Measurements from ENCODE around the gene FASN. TPM values are rescaled to one million over a fixed set of nuclear protein-coding genes. Genes with fewer than 3 reads are reported as not detected.
"Not testable (repeated sequence)": the region's sequence is repeated elsewhere in the genome, so short reads cannot be mapped to it uniquely, and the experiment has no call there.

Gene FASN
- total RNA-seq, 1 experiment from 2014 or later = 372 TPM

DNA sequence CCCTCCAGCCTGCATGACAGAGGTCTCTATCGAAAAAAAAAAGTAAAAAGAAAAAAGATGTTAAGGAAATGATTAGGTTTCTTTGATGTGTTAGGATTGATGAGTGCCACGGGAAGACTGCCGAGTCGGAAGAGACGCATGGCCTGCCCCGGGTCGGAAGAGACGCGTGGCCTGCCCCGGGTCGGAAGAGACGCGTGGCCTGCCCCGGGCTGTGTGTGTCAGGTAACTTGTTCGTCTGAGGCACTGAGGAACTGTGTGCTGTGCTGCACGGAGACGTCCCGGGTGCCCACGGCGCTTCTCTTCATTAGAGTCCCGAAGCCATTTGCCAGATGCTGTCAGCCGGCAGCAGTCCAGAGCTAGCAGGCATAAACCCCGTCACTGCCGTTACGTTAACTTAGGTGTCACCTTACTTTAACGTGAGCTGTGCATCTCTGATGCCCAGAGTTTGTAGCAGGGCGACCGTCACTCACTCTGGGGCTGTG, 40.5 kb upstream of the FASN start:
- Mint-ChIP-seq H3K4me3 (ENCODE audit: low read depth, unreplicated experiment) (no peak overlapping the region), H3K4me1 (ENCODE audit: low read depth, unreplicated experiment) (no peaks in the 10 kb centered on the region), H3K27me3 (ENCODE audit: unreplicated experiment) (no peaks in the 10 kb centered on the region), H3K27ac (ENCODE audit: unreplicated experiment) (no peak overlapping the region), H3K36me3 (ENCODE audit: insufficient read depth, unreplicated experiment) (no peaks in the 10 kb centered on the region), H3K9me3 (ENCODE audit: low read depth, unreplicated experiment) (no peaks in the 10 kb centered on the region)
- CTCF ChIA-PET = no interaction called here
- intact Hi-C loops (cut with micrococcal nuclease; ENCODE audit: unreplicated experiment) = no loop called here
- no peak for DNase-seq
- TF ChIP-seq, protein P1, sequence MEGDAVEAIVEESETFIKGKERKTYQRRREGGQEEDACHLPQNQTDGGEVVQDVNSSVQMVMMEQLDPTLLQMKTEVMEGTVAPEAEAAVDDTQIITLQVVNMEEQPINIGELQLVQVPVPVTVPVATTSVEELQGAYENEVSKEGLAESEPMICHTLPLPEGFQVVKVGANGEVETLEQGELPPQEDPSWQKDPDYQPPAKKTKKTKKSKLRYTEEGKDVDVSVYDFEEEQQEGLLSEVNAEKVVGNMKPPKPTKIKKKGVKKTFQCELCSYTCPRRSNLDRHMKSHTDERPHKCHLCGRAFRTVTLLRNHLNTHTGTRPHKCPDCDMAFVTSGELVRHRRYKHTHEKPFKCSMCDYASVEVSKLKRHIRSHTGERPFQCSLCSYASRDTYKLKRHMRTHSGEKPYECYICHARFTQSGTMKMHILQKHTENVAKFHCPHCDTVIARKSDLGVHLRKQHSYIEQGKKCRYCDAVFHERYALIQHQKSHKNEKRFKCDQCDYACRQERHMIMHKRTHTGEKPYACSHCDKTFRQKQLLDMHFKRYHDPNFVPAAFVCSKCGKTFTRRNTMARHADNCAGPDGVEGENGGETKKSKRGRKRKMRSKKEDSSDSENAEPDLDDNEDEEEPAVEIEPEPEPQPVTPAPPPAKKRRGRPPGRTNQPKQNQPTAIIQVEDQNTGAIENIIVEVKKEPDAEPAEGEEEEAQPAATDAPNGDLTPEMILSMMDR (IDR thresholded peaks at IDR 0.05; ENCODE audit: unreplicated experiment) = no peak
- BruUV-seq (replicated peaks) = no TSS peak

DNA sequence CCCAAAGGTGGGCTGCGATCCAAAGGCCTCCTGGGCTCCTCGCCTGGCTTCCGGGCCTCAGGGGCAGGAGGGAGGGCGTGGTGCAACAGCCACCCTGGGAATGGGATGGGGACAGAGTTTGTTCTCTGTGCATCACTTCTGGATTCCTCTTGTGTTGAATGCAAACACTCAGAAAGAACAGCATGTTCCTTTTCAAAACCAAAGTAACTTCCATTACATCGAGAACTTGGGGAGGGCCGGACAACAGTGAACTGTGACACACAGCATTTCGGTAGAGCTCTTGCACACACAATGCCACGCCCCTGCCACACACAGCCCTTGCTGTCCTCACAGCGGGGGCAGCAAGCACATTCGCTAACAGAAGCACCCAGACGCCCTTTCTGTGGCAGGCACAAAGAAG, 36.1 kb upstream of the FASN start:
- TF ChIP-seq, protein P1 (IDR thresholded peaks at IDR 0.05; ENCODE audit: unreplicated experiment) = no peak
- Mint-ChIP-seq H3K27me3 (ENCODE audit: unreplicated experiment) (no peaks in the 10 kb centered on the region), H3K4me1 (ENCODE audit: low read depth, unreplicated experiment) (no peaks in the 10 kb centered on the region), H3K36me3 (ENCODE audit: insufficient read depth, unreplicated experiment) (no peaks in the 10 kb centered on the region), H3K9me3 (ENCODE audit: low read depth, unreplicated experiment) (no peaks in the 10 kb centered on the region), H3K27ac (ENCODE audit: unreplicated experiment) (no peak overlapping the region), H3K4me3 (ENCODE audit: low read depth, unreplicated experiment) (no peak overlapping the region)
- DNase-seq = no peak
- CTCF ChIA-PET = no interaction called here
- intact Hi-C loops (cut with micrococcal nuclease; ENCODE audit: unreplicated experiment) = no loop called here
- no TSS peak for BruUV-seq (replicated peaks)

DNA sequence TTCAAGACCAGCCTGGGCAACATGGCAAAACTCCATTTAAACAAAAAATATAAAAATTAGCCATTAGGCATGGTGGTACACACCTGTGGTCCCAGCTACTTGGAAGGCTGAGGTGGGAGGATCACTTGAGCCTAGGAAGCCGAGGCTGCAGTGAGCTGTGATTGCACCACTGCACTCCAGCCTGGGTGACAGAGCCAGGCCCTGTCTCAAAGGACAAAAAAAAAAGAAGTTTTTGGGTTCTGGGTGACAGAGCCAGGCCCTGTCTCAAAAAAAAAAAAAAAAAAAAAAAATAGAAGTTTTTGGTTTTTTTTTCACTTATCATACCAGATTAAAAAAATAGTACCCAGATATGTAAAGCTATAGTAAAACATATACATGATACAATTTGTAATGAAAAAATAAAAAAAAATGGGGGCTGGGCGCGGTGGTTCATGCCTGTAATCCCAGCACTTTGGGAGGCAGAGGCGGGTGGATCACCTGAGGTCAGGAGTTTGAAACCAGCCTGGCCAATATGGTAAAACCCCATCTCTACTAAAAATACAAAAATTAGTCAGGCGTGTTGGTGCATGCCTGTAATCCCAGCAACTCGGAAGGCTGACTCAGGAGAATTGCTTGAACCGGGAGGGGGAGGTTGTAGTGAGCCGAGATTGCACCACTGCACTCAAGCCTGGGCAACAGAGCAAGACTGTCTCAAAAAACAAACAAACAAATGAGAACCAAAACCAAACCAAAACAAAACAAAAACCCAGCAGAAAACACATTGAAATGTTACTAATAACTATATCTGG, 35.3 kb upstream of the FASN start:
- H3K27me3 Mint-ChIP-seq (ENCODE audit: unreplicated experiment); BruUV-seq (replicated peaks); DNase-seq; H3K4me1 Mint-ChIP-seq (ENCODE audit: low read depth, unreplicated experiment); H3K9me3 Mint-ChIP-seq (ENCODE audit: low read depth, unreplicated experiment); H3K4me3 Mint-ChIP-seq (ENCODE audit: low read depth, unreplicated experiment); H3K36me3 Mint-ChIP-seq (ENCODE audit: insufficient read depth, unreplicated experiment); intact Hi-C loops (cut with micrococcal nuclease; ENCODE audit: unreplicated experiment); H3K27ac Mint-ChIP-seq (ENCODE audit: unreplicated experiment): not testable (repeated sequence)
- CTCF ChIA-PET = interaction anchor here (0.6 kb wide), 1 partner anchor 77 kb away, joined by 7 read pairs; no protein-coding TSS in a partner anchor

DNA sequence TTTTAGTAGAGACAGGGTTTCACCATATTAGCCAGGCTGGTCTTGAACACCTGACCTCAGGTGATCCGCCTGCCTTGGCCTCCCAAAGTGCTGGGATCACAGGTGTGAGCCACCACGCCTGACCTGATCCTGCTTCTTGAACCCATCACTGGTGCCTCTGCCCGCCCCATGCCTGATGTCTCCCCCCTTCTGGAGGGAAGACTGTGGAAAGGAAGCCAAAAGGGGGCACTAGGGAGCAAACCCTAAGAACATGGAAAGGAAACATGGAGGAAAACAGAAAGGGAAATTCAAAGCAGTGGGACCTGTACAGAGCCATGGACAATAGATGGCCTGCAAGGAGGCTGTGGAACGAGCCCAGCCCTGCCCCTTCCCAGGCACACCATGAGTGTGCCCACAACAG, 31.1 kb upstream of the FASN start:
- H3K9me3 Mint-ChIP-seq (ENCODE audit: low read depth, unreplicated experiment) = no peaks in the 10 kb centered on the region
- BruUV-seq (replicated peaks) = no TSS peak
- TF ChIP-seq, protein P1 (IDR thresholded peaks at IDR 0.05; ENCODE audit: unreplicated experiment) = peak; percentile 20
- H3K4me3 Mint-ChIP-seq (ENCODE audit: low read depth, unreplicated experiment) = no peak overlapping the region
- H3K36me3 Mint-ChIP-seq (ENCODE audit: insufficient read depth, unreplicated experiment) = peaks cover 5% of the 10 kb centered on the region
- no peak overlapping the region for H3K27ac Mint-ChIP-seq (ENCODE audit: unreplicated experiment)
- no peaks in the 10 kb centered on the region for H3K4me1 Mint-ChIP-seq (ENCODE audit: low read depth, unreplicated experiment)
- intact Hi-C loops (cut with micrococcal nuclease; ENCODE audit: unreplicated experiment) = no loop called here
- H3K27me3 Mint-ChIP-seq (ENCODE audit: unreplicated experiment) = no peaks in the 10 kb centered on the region
- DNase-seq = no peak
- CTCF ChIA-PET = no interaction called here

DNA sequence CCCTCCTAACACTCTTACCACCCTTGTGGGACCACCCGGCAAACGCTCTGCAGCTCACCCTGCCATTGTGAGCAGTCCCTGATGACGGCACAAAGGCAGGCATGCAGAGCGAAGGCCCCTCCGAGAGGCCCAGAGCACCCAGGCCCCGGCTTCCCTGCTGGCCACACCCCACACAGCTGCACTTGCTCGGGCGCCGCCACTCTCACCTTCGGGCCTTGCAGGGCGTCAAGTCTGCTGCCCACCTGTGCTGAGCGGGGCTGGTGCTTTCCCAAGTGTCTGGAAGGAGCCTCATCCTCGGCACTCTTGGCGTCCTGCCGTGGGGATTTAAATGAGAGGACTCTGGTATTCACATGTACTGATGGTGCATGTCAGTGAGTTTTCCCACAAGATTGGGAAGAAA, 30.3 kb upstream of the FASN start:
- H3K36me3 Mint-ChIP-seq (ENCODE audit: insufficient read depth, unreplicated experiment) = peaks cover 5% of the 10 kb centered on the region
- intact Hi-C loops (cut with micrococcal nuclease; ENCODE audit: unreplicated experiment) = no loop called here
- CTCF ChIA-PET = no interaction called here
- no peak for DNase-seq
- TF ChIP-seq, protein P1 (IDR thresholded peaks at IDR 0.05; ENCODE audit: unreplicated experiment) = no peak
- H3K4me3 Mint-ChIP-seq (ENCODE audit: low read depth, unreplicated experiment) = no peak overlapping the region
- no peaks in the 10 kb centered on the region for H3K4me1 Mint-ChIP-seq (ENCODE audit: low read depth, unreplicated experiment)
- no peaks in the 10 kb centered on the region for H3K27me3 Mint-ChIP-seq (ENCODE audit: unreplicated experiment)
- no peaks in the 10 kb centered on the region for H3K9me3 Mint-ChIP-seq (ENCODE audit: low read depth, unreplicated experiment)
- no peak overlapping the region for H3K27ac Mint-ChIP-seq (ENCODE audit: unreplicated experiment)
- BruUV-seq (replicated peaks) = no TSS peak
